AG09319 (cell line): ENCODE data around the gene TNNT3.

Experiments used
- DNase-seq: peaks from one replicate; pipeline ENCODE4 v3.0.0-alpha.2; 2010; ENCODE audit warnings: low read depth; ENCODE audit errors: extremely low read depth
- TF ChIP-seq, protein P1 (sequence below): IDR thresholded peaks from 2 replicates; pipeline ENCODE4 v1.5.1; 2011; ENCODE audit warnings: low read depth, mild to moderate bottlenecking, inconsistent platforms, low read length, moderate library complexity

TNNT3 gene

DNA sequence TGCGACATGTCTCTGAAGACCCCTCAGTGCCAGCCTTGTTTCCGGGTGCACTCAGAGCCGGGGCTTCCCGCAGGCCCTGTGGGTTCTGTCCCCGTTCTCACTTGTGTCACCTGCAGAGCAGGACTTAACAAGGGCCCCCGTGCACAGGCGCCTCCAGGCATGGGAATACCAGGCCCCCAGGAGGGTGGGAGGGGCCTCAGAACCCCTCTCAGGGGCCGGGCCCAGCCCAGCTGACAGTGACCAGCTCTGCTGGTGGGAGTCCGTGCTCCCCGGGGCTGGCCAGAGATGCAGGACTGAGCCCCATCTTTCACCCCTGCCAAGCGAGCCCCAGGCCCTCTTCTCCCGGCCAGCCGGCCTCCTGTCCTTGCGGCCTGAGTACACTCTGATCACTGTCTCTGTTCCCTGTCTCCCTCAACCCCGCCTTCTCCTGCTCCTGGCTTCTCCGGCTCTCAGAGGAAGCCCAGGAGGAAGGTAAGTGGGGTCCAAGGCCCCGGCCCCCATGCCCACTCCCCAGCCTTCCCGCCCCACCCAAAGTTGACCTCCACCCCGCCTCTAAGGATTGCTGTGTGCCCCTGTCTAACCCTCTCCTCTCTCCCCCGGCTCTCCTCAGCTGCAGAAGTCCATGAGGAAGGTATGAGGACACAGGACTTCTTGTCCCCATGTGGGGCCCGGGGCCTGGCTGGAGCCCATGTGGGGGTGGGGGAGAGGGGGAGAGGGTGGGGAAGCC lies 5.3 kb downstream of the TNNT3 start:
- TF ChIP-seq, protein P1, sequence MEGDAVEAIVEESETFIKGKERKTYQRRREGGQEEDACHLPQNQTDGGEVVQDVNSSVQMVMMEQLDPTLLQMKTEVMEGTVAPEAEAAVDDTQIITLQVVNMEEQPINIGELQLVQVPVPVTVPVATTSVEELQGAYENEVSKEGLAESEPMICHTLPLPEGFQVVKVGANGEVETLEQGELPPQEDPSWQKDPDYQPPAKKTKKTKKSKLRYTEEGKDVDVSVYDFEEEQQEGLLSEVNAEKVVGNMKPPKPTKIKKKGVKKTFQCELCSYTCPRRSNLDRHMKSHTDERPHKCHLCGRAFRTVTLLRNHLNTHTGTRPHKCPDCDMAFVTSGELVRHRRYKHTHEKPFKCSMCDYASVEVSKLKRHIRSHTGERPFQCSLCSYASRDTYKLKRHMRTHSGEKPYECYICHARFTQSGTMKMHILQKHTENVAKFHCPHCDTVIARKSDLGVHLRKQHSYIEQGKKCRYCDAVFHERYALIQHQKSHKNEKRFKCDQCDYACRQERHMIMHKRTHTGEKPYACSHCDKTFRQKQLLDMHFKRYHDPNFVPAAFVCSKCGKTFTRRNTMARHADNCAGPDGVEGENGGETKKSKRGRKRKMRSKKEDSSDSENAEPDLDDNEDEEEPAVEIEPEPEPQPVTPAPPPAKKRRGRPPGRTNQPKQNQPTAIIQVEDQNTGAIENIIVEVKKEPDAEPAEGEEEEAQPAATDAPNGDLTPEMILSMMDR = no peak
- no peak for DNase-seq

DNA sequence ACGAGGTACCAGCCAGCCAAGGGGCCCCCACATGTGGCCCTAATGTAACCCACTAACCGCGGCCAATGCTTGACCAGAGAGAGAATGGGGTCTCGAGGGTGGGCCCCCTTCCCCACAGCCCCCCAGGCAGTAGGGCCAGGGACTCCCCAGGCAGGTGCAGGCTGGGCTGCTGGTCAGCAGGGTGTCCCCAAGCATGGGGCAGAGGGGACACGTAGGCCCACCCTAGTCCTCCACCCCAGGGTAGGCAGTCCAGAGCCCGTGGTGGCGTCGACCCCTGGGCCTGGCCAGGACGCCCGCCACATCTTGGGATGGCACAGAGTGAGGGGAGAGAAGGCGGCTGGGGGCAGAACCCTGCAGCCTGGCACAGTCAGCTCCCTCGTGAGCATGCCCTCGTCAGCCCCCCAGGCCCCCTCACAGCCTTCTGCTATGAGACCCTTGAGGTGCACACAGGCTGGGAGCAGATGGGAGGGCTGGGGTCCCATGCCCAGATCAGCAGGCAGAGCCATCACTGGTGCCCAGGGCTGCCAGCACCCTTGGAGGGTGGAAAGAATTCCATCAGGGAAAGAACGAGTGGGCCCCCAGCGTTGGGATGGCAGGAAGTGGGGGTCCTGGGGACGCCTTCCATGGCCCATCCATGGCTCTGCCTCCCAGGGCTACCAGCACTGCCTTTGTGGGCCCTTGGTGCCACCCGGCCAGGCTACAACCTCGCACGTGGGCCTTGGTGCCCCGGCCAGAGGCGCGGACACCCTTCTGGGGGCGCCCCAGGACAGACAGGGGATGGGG lies 6.1 kb downstream of the TNNT3 start:
- TF ChIP-seq, protein P1 = no peak
- DNase-seq = no peak

- TF ChIP-seq, protein P1 = no peak
Observed at GRCh38 chr11:1926156-1927025, 6.9 kb downstream of the TNNT3 start.

GRCh38 chr11:1927026-1927847 lies 7.7 kb downstream of the TNNT3 start:
- no peak for DNase-seq
- TF ChIP-seq, protein P1 = no peak

More at GRCh38 chr11:1926156-1927025, 6.9 kb downstream of the TNNT3 start:
- no peak for DNase-seq

DNA sequence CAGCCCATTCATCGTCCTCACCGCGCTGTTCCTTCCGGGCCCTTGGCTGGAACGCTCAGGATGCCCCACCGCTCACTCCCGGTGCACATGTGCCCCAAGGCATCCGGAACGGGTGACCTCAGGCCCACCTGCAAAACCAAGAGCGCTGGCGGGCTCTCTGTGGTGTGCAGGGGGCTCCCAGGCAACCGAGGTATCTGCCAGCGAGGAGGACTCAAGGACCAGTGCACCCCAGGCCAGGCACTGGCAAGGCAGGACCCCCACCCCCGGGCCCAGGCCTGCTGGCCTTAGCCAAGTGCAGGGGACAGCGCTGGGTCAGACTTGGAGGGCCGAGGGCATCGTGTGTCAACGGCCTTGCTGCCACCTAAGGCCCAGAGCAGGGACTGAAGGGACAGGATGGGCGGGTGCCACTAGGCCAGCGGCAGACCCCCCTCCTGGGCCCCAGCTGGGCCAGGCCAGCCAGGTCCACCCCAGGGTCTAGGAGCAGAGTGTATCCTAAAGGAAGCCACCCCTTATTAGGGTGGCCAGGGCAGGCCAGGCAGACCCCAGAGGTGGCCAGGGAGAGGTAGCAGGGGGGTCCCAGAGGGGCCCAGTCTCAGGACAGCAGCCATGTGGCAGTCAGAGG lies 8.5 kb downstream of the TNNT3 start:
- TF ChIP-seq, protein P1 = no peak
- DNase-seq = no peak

- TF ChIP-seq, protein P1 = no peak
- no peak for DNase-seq
Observed at GRCh38 chr11:1928470-1928890, 9.0 kb downstream of the TNNT3 start.
